CD14-positive monocyte (primary cell): ENCODE data around the gene DPYD. TPM values are rescaled to one million over a fixed set of nuclear protein-coding genes. Genes with fewer than 3 reads are reported as not detected.

ENCODE experiments used
- DNase-seq, 3 donors: peaks; one replicate each; pipeline ENCODE4 v3.0.0-alpha.2; 2011 to 2022
- H2AFZ ChIP-seq: 2 replicates; pipeline ENCODE4 v1.6.0; 2012; ENCODE audit warnings: mild to moderate bottlenecking, low read depth, low read length, inconsistent platforms; ENCODE audit not compliant: insufficient read depth, poor library complexity, severe bottlenecking
- H3K27ac ChIP-seq, 2 donors: 1 replicate in 1 of 2; 2 replicates in 1 of 2; pipeline ENCODE4 v1.5.1; 2012 to 2013; ENCODE audit warnings: low read length in 2 of 2, control low read depth in 1 of 2, inconsistent platforms in 1 of 2, low read depth in 1 of 2, mild to moderate bottlenecking in 1 of 2
- H3K27me3 ChIP-seq, 2 donors: one replicate each; pipeline versions ENCODE4 v1.6.0 to v1.6.1; 2011 to 2013; ENCODE audit warnings: low read length in 2 of 2; ENCODE audit not compliant: control insufficient read depth in 2 of 2, insufficient read depth in 2 of 2
- H3K36me3 ChIP-seq, 2 donors: replicated peaks in 1 of 2; 1 replicate in 1 of 2; 2 replicates in 1 of 2; pipeline versions ENCODE4 v1.5.1 to v1.6.1; 2012 to 2013; ENCODE audit warnings: low read length in 2 of 2, control low read depth in 1 of 2, inconsistent platforms in 1 of 2, mild to moderate bottlenecking in 1 of 2; ENCODE audit not compliant: insufficient read depth in 2 of 2, control insufficient read depth in 1 of 2
- H3K4me1 ChIP-seq, 2 donors: 1 replicate in 1 of 2; 2 replicates in 1 of 2; pipeline versions ENCODE4 v1.5.1 to v1.6.1; 2012 to 2013; ENCODE audit warnings: low read length in 2 of 2, control low read depth in 1 of 2, inconsistent platforms in 1 of 2, mild to moderate bottlenecking in 1 of 2, moderate library complexity in 1 of 2; ENCODE audit not compliant: insufficient read depth in 2 of 2, control insufficient read depth in 1 of 2
- H3K4me2 ChIP-seq: replicated peaks from 2 replicates; pipeline ENCODE3; 2012; ENCODE audit warnings: low read length, moderate library complexity, mild to moderate bottlenecking; ENCODE audit not compliant: poor library complexity, severe bottlenecking; ENCODE audit errors: extremely low read depth
- H3K4me3 ChIP-seq, 3 experiments: fragments of 200-600 bp in 1 of 3; sonication (generic) in 1 of 3; replicated peaks in 1 of 3; 1 replicate in 2 of 3; 2 replicates in 1 of 3; pipeline ENCODE4 v1.5.1; 2011 to 2013; ENCODE audit warnings: low read length in 3 of 3, mild to moderate bottlenecking in 3 of 3, control low read depth in 2 of 3, low read depth in 2 of 3, inconsistent platforms in 1 of 3, moderate library complexity in 1 of 3
- H3K79me2 ChIP-seq: 2 replicates; pipeline ENCODE4 v1.6.0; 2012; ENCODE audit warnings: mild to moderate bottlenecking, control low read depth, inconsistent platforms, low read length, moderate library complexity; ENCODE audit not compliant: insufficient read depth
- H3K9ac ChIP-seq: 2 replicates; pipeline ENCODE4 v1.6.0; 2017; ENCODE audit warnings: low read length, mild to moderate bottlenecking; ENCODE audit not compliant: insufficient read depth, poor library complexity, severe bottlenecking
- H3K9me3 ChIP-seq, 2 donors: replicated peaks in 1 of 2; 1 replicate in 1 of 2; 2 replicates in 1 of 2; pipeline versions ENCODE4 v1.5.1 to v1.6.1; 2012 to 2013; ENCODE audit warnings: low read length in 2 of 2, control low read depth in 1 of 2; ENCODE audit not compliant: control insufficient read depth in 1 of 2, insufficient read depth in 1 of 2
- H4K20me1 ChIP-seq: 2 replicates; pipeline ENCODE4 v1.6.0; 2012; ENCODE audit warnings: mild to moderate bottlenecking, low read length, control low read depth, moderate library complexity; ENCODE audit not compliant: insufficient read depth
- H3K27ac Mint-ChIP-seq, 7 donors: one replicate each; pipeline ENCODE4 v1.8.0; 2020; ENCODE audit warnings: mild to moderate bottlenecking in 7 of 7, mixed read lengths in 7 of 7, moderate library complexity in 6 of 7, inconsistent platforms in 2 of 7
- H3K27me3 Mint-ChIP-seq, 3 donors: one replicate each; pipeline ENCODE4 v1.8.0; 2021 to 2022; ENCODE audit warnings: low read depth in 3 of 3, mild to moderate bottlenecking in 3 of 3, mixed read lengths in 3 of 3, moderate library complexity in 3 of 3, inconsistent platforms in 1 of 3
- H3K36me3 Mint-ChIP-seq, 2 donors: one replicate each; pipeline ENCODE4 v1.8.0; 2020; ENCODE audit warnings: mixed read lengths in 2 of 2, inconsistent platforms in 1 of 2, mild to moderate bottlenecking in 1 of 2
- H3K4me1 Mint-ChIP-seq: one replicate; pipeline ENCODE4 v1.8.0; 2020; ENCODE audit warnings: mild to moderate bottlenecking, mixed read lengths
- H3K4me3 Mint-ChIP-seq, 2 donors: one replicate each; pipeline ENCODE4 v1.8.0; 2020; ENCODE audit warnings: mild to moderate bottlenecking in 2 of 2, mixed read lengths in 2 of 2, moderate library complexity in 1 of 2
- H3K9me3 Mint-ChIP-seq, 7 donors: one replicate each; pipeline ENCODE4 v1.8.0; 2020 to 2022; ENCODE audit warnings: mixed read lengths in 7 of 7, mild to moderate bottlenecking in 6 of 7, moderate library complexity in 6 of 7, inconsistent platforms in 2 of 7
- WGBS: methylation state at CpG from one replicate; pipeline ENCODE4 v1.1.5; 2013; ENCODE audit warnings: missing lambda C conversion rate; ENCODE audit not compliant: insufficient coverage; 5-methylcytosine and 5-hydroxymethylcytosine counted together
- intact Hi-C, 2 donors: fragments of 100-400 bp; cut with micrococcal nuclease; formaldehyde crosslinking; loops; one replicate each; pipeline versions ENCODE4 v1.15.0 to v1.15.1; 2023
- polyA plus RNA-seq, 3 donors: library from polyadenylated mRNA; depleted of rRNA in 1 of 3; unstranded in 2 of 3; stranded (reverse) in 1 of 3; fragments of 300-500 nt in 2 of 3; fragments of >200 nt in 1 of 3; fragmentation: Illumina TruSeq in 2 of 3; gene quantifications; 1 replicate in 2 of 3; 2 replicates in 1 of 3; pipeline ENCODE4 v1.2.3, GENCODE V29; 2012 to 2021
- TF ChIP-seq, protein P1 (sequence below): fragments of 200-600 bp; IDR thresholded peaks from one replicate; pipeline ENCODE4 v1.8.0; 2022; ENCODE audit warnings: antibody characterized with exemption, mild to moderate bottlenecking

Gene DPYD
- polyA plus RNA-seq, 3 donors, result 87.6 to 171 (median 144) TPM

- no peak overlapping the region for H2AFZ ChIP-seq
- Mint-ChIP-seq H3K27me3 (no peaks in the 10 kb centered on the region), H3K9me3 (peaks cover 0 to 7% (median 2%) of the 10 kb centered on the region in 7 donors), H3K36me3 (peaks cover 62 to 66% of the 10 kb centered on the region in 2 donors), H3K4me1 (no peaks in the 10 kb centered on the region), H3K4me3 (no peak overlapping the region), H3K27ac (no peak overlapping the region)
- H3K27me3 ChIP-seq, result no peaks in the 10 kb centered on the region
- H4K20me1 ChIP-seq, result peaks cover 54% of the 10 kb centered on the region
- intact Hi-C loops, result no loop called here
- no peak overlapping the region for H3K4me3 ChIP-seq
- no peak for DNase-seq
- H3K9ac ChIP-seq, result no peak overlapping the region
- no peaks in the 10 kb centered on the region for H3K4me1 ChIP-seq
- H3K9me3 ChIP-seq, result no peaks in the 10 kb centered on the region
- H3K79me2 ChIP-seq, result no peaks in the 10 kb centered on the region
- TF ChIP-seq, protein P1, sequence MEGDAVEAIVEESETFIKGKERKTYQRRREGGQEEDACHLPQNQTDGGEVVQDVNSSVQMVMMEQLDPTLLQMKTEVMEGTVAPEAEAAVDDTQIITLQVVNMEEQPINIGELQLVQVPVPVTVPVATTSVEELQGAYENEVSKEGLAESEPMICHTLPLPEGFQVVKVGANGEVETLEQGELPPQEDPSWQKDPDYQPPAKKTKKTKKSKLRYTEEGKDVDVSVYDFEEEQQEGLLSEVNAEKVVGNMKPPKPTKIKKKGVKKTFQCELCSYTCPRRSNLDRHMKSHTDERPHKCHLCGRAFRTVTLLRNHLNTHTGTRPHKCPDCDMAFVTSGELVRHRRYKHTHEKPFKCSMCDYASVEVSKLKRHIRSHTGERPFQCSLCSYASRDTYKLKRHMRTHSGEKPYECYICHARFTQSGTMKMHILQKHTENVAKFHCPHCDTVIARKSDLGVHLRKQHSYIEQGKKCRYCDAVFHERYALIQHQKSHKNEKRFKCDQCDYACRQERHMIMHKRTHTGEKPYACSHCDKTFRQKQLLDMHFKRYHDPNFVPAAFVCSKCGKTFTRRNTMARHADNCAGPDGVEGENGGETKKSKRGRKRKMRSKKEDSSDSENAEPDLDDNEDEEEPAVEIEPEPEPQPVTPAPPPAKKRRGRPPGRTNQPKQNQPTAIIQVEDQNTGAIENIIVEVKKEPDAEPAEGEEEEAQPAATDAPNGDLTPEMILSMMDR, result no peak
- H3K36me3 ChIP-seq, result peaks cover 28 to 71% of the 10 kb centered on the region in 2 donors
- H3K27ac ChIP-seq, result no peak overlapping the region
- no peak overlapping the region for H3K4me2 ChIP-seq
- 90% methylated on average over 2 of the region's 2 CpGs for WGBS
Measured at GRCh38 chr1:97685360-97685759, 235.5 kb downstream of the DPYD start.

DNA sequence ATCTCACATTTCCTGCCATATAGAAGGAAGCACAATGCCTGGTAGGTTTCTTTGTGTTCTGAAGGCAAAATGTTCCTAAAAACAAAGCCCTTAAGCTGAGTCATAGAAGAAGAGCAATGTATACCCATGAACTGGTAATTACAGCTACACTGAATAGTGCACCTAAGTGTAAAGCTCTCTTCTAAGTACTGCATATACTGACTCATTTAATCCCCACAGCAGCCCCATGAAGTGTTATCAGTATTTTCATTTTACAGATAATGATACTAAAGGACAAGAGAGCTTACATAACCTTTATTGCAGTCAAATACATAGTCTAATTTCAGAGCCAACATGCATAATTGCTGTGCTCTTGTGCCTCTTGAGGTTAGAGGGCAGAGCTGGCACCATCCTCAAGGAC is 239.9 kb downstream of the DPYD start:
- no peak overlapping the region for H3K27ac ChIP-seq
- H2AFZ ChIP-seq, result no peak overlapping the region
- H3K36me3 Mint-ChIP-seq, result peaks cover 68 to 70% of the 10 kb centered on the region in 2 donors
- peak overlapping the region in 1 of 7 donors; percentile 31 for H3K27ac Mint-ChIP-seq
- no peaks in the 10 kb centered on the region for H3K9me3 Mint-ChIP-seq
- no peaks in the 10 kb centered on the region for H3K4me1 ChIP-seq
- no peaks in the 10 kb centered on the region for H3K79me2 ChIP-seq
- H3K4me3 ChIP-seq, result no peak overlapping the region
- H3K4me3 Mint-ChIP-seq, result no peak overlapping the region
- TF ChIP-seq, protein P1, result no peak
- no peaks in the 10 kb centered on the region for H3K9me3 ChIP-seq
- H3K4me2 ChIP-seq, result no peak overlapping the region
- H3K36me3 ChIP-seq, result peaks cover 55 to 79% of the 10 kb centered on the region in 2 donors
- intact Hi-C loops, result no loop called here
- no peak for DNase-seq
- H3K9ac ChIP-seq, result no peak overlapping the region
- peaks cover 76% of the 10 kb centered on the region for H4K20me1 ChIP-seq
- H3K27me3 Mint-ChIP-seq, result no peaks in the 10 kb centered on the region
- no peaks in the 10 kb centered on the region for H3K27me3 ChIP-seq
- no peaks in the 10 kb centered on the region for H3K4me1 Mint-ChIP-seq
